ENCODE measurements around the gene TMEM200A.

- TF ChIP-seq CTCF (IDR thresholded peaks at IDR 0.05) (no peak), POLR2A (IDR thresholded peaks at IDR 0.05) (no peak)
Observed at GRCh38 chr6:130373992-130374391, 8.2 kb downstream of the TMEM200A start.
